Gastrocnemius medialis (tissue), 4 donors: Measurements from ENCODE around the gene SEC14L1.

Experiments used
- CTCF ChIP-seq, 5 experiments: fragments of 450-650 bp in 3 of 5; fragments of 200-600 bp in 2 of 5; sonication (generic) in 2 of 5; IDR thresholded peaks in 4 of 5; conservative IDR thresholded peaks in 1 of 5; 1 replicate in 4 of 5; 2 replicates in 1 of 5; pipeline ENCODE4 v1.5.1; 2016 to 2019; ENCODE audit warnings: antibody characterized with exemption in 5 of 5, mild to moderate bottlenecking in 3 of 5, moderate library complexity in 3 of 5
- POLR2A ChIP-seq, 2 donors: fragments of 450-650 bp; IDR thresholded peaks; one replicate each; pipeline ENCODE4 v1.6.1; 2017; ENCODE audit warnings: antibody characterized with exemption in 2 of 2, mild to moderate bottlenecking in 2 of 2, moderate library complexity in 2 of 2

DNA sequence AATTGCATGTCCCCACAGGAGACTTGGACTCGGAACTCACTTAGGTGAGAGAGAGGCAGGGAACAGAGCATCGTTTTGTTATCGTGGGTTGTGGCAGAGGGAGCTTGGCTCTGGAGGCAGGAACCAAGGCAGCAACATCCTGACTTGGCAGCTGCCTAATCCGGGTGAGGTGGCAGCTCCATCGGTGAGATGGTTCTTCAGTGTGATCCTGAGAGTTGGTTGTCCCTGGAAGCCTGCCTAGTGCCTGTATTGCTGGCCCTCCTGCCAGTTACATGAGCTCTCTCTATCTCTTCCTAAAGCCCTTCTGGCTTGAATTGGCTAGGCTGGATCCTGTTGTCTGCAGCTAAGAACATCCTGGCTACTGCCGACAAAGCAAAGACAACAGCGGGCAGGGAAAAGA is 19.9 kb upstream of the SEC14L1 start:
- no peak for TF ChIP-seq CTCF (IDR thresholded peaks at IDR 0.05 in 4 of 5, conservative IDR thresholded peaks at IDR 0.05 in 1 of 5)
- TF ChIP-seq POLR2A (IDR thresholded peaks at IDR 0.05): no peak
